ENCODE measurements around the gene INSC. TPM values are rescaled to one million over a fixed set of nuclear protein-coding genes. Genes with fewer than 3 reads are reported as not detected.
A peak's percentile ranks its signal among the peaks of the same experiment; 100 is the strongest.

Gene INSC
- total and polyA plus RNA-seq, 2 experiments from 2014 or later = 0.97 to 1.5 TPM

GRCh38 chr11:15113381-15113780 lies 1.3 kb upstream of the INSC start:
- TF ChIP-seq CTCF (conservative IDR thresholded peaks at IDR 0.05; ENCODE audit: low read depth in 2 of 2) = no peak
- Mint-ChIP-seq H3K4me1 (peaks cover 11% of the 10 kb centered on the region), H3K4me3 (peak overlapping the region; percentile 67), H3K36me3 (ENCODE audit: low read depth) (no peaks in the 10 kb centered on the region), H3K27me3 (ENCODE audit: insufficient read depth, low read depth, poor library complexity) (peaks cover 30% of the 10 kb centered on the region), H3K27ac (no peak overlapping the region), H3K9me3 (no peaks in the 10 kb centered on the region)
- H3K9me2 ChIP-seq (ENCODE audit: insufficient read depth) = 0 out of 2 replicates have a peak, but pooled peaks cover 3% of the 10 kb centered on the region
- H4K20me1 ChIP-seq (replicated peaks; ENCODE audit: insufficient read depth) = no peaks in the 10 kb centered on the region
- peaks cover 31% of the 10 kb centered on the region for H3K27me3 ChIP-seq (ENCODE audit: insufficient read depth)
- H3K4me3 ChIP-seq = no peak overlapping the region
- DNase-seq (ENCODE audit: low spot score) (no peak), ATAC-seq (no peak)
- no peak overlapping the region for H3K4me2 ChIP-seq
- no peaks in the 10 kb centered on the region for H3K79me2 ChIP-seq (replicated peaks; ENCODE audit: insufficient read depth)
- no peaks in the 10 kb centered on the region for H3K36me3 ChIP-seq (ENCODE audit: insufficient read depth)
- H2AFZ ChIP-seq = no peak overlapping the region
- no peak overlapping the region for H3K27ac ChIP-seq (ENCODE audit: low read depth)
- H3K4me1 ChIP-seq (ENCODE audit: insufficient read depth) = 0 out of 2 replicates have a peak, but pooled peaks cover 6% of the 10 kb centered on the region
- no peaks in the 10 kb centered on the region for H3F3A ChIP-seq (replicated peaks; ENCODE audit: low read depth)

GRCh38 chr11:15115686-15116085 lies 963 bp downstream of the INSC start:
- H3K27me3 ChIP-seq (ENCODE audit: insufficient read depth) = peaks cover 31% of the 10 kb centered on the region
- H2AFZ ChIP-seq = no peak overlapping the region
- 0 out of 2 replicates have a peak, but pooled peaks cover 6% of the 10 kb centered on the region for H3K4me1 ChIP-seq (ENCODE audit: insufficient read depth)
- Mint-ChIP-seq H3K27ac (no peak overlapping the region), H3K9me3 (no peaks in the 10 kb centered on the region), H3K4me1 (peaks cover 11% of the 10 kb centered on the region), H3K27me3 (ENCODE audit: insufficient read depth, low read depth, poor library complexity) (peaks cover 30% of the 10 kb centered on the region), H3K4me3 (no peak overlapping the region), H3K36me3 (ENCODE audit: low read depth) (no peaks in the 10 kb centered on the region)
- H3F3A ChIP-seq (replicated peaks; ENCODE audit: low read depth) = no peaks in the 10 kb centered on the region
- no peak for DNase-seq (ENCODE audit: low spot score)
- H3K4me2 ChIP-seq = no peak overlapping the region
- no peaks in the 10 kb centered on the region for H3K79me2 ChIP-seq (replicated peaks; ENCODE audit: insufficient read depth)
- no peaks in the 10 kb centered on the region for H3K9me2 ChIP-seq (ENCODE audit: insufficient read depth)
- H3K27ac ChIP-seq (ENCODE audit: low read depth) = no peak overlapping the region
- ATAC-seq = no peak
- H3K36me3 ChIP-seq (ENCODE audit: insufficient read depth) = no peaks in the 10 kb centered on the region
- no peak overlapping the region for H3K4me3 ChIP-seq
- no peaks in the 10 kb centered on the region for H4K20me1 ChIP-seq (replicated peaks; ENCODE audit: insufficient read depth)
- no peak for TF ChIP-seq CTCF (conservative IDR thresholded peaks at IDR 0.05; ENCODE audit: low read depth in 2 of 2)
- no peak for TF ChIP-seq ZNF462 (CRISPR knock-in tag; IDR thresholded peaks at IDR 0.05)
- no peak for TF ChIP-seq JUNB (IDR thresholded peaks at IDR 0.05; ENCODE audit: unreplicated experiment)
- no peak for TF ChIP-seq EZH2 (IDR thresholded peaks at IDR 0.05; ENCODE audit: low read depth, unreplicated experiment)
- no peak for TF ChIP-seq STAT1 (IDR thresholded peaks at IDR 0.05; ENCODE audit: unreplicated experiment)
- TF ChIP-seq REST (IDR thresholded peaks at IDR 0.05; ENCODE audit: unreplicated experiment) = no peak
- TF ChIP-seq EZH2phosphoT487 (IDR thresholded peaks at IDR 0.05; ENCODE audit: unreplicated experiment) = no peak

All from GM23338 (cell line).